NB4 (cell line): ENCODE data around the gene MAP3K21.

Experiments used
- CTCF ChIP-seq: IDR thresholded peaks from one replicate; pipeline ENCODE4 v1.5.1; 2012; ENCODE audit warnings: low read depth, low read length
- POLR2A ChIP-seq: IDR thresholded peaks from 2 replicates; pipeline ENCODE4 v1.6.1; 2011; ENCODE audit warnings: mild to moderate bottlenecking; ENCODE audit not compliant: insufficient read length; ENCODE audit errors: extremely low read depth

GRCh38 chr1:233432916-233433315 is 105.4 kb downstream of the MAP3K21 start:
- TF ChIP-seq CTCF (no peak), POLR2A (no peak)
